Measurements from ENCODE around the gene NTRK2.

GRCh38 chr9:84622981-84623380 is 46.5 kb upstream of the NTRK2 start:
- TF ChIP-seq CTCF (IDR thresholded peaks at IDR 0.05), result no peak
- TF ChIP-seq POLR2A (IDR thresholded peaks at IDR 0.05), result no peak
